IPS-15b (cell line): ENCODE measurements around the gene TPX2.
"Not testable (repeated sequence)": the region's sequence is repeated elsewhere in the genome, so short reads cannot be mapped to it uniquely, and the experiment has no call there.

Experiments used
- H3K27me3 ChIP-seq: one replicate; pipeline ENCODE4 v1.6.1; 2013; ENCODE audit warnings: low read length; ENCODE audit not compliant: control insufficient read depth, insufficient read depth
- H3K36me3 ChIP-seq: one replicate; pipeline ENCODE4 v1.6.1; 2013; ENCODE audit warnings: low read length; ENCODE audit not compliant: control insufficient read depth, insufficient read depth
- H3K4me1 ChIP-seq: one replicate; pipeline ENCODE4 v1.6.1; 2013; ENCODE audit warnings: mild to moderate bottlenecking, low read length; ENCODE audit not compliant: control insufficient read depth, insufficient read depth
- H3K4me3 ChIP-seq: one replicate; pipeline ENCODE4 v1.5.1; 2013; ENCODE audit warnings: low read depth, low read length
- H3K9ac ChIP-seq: one replicate; pipeline ENCODE4 v1.6.1; 2013; ENCODE audit warnings: low read depth, mild to moderate bottlenecking, low read length
- H3K9me3 ChIP-seq: one replicate; pipeline ENCODE4 v1.6.1; 2013; ENCODE audit warnings: mild to moderate bottlenecking, low read length; ENCODE audit not compliant: control insufficient read depth, insufficient read depth

Gene TPX2

GRCh38 chr20:31801508-31801907 is 62.4 kb downstream of the TPX2 start:
- Histone ChIP-seq H3K27me3 (no peaks in the 10 kb centered on the region), H3K4me1 (no peaks in the 10 kb centered on the region), H3K9ac (no peak overlapping the region), H3K9me3 (no peaks in the 10 kb centered on the region), H3K36me3 (peaks cover 36% of the 10 kb centered on the region), H3K4me3 (no peak overlapping the region)

- Histone ChIP-seq H3K36me3 (peaks cover 25% of the 10 kb centered on the region), H3K27me3 (no peaks in the 10 kb centered on the region), H3K9ac (no peak overlapping the region), H3K4me1 (no peaks in the 10 kb centered on the region), H3K4me3 (no peak overlapping the region), H3K9me3 (no peaks in the 10 kb centered on the region)
Measured at GRCh38 chr20:31803552-31804291, 64.6 kb downstream of the TPX2 start.

GRCh38 chr20:31806564-31807355 is 67.7 kb downstream of the TPX2 start:
- Histone ChIP-seq H3K4me1 (no peaks in the 10 kb centered on the region), H3K36me3 (peaks cover 8% of the 10 kb centered on the region), H3K27me3 (no peaks in the 10 kb centered on the region), H3K9ac (no peak overlapping the region), H3K9me3 (no peaks in the 10 kb centered on the region), H3K4me3 (no peak overlapping the region)

DNA sequence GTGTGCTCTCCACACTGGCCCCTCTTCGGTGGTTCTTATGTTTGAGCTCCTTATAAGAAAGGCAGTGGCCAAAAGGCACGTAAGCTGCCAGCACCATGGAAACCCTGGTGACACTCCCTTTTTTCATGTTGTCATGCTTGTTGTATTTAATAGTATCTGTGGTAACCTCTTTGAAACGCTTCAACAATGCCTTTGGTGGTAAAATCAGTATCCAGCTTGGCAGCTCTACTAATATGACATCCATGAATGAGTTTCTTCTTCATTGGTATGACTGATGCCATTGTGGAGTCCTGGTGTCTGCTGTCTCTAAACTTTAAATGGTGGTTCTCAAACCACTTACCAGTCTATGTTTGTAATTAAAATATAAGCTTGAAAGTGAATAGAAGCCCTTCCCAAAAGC is 69.4 kb downstream of the TPX2 start:
- H3K9me3 ChIP-seq = no peaks in the 10 kb centered on the region
- peaks cover 5% of the 10 kb centered on the region for H3K36me3 ChIP-seq
- H3K4me1 ChIP-seq = no peaks in the 10 kb centered on the region
- no peak overlapping the region for H3K9ac ChIP-seq
- no peaks in the 10 kb centered on the region for H3K27me3 ChIP-seq
- no peak overlapping the region for H3K4me3 ChIP-seq

- no peak overlapping the region for H3K4me3 ChIP-seq
- H3K36me3 ChIP-seq = no peaks in the 10 kb centered on the region
- no peaks in the 10 kb centered on the region for H3K27me3 ChIP-seq
- H3K4me1 ChIP-seq = no peaks in the 10 kb centered on the region
- no peak overlapping the region for H3K9ac ChIP-seq
- H3K9me3 ChIP-seq = no peaks in the 10 kb centered on the region
Measured at GRCh38 chr20:31809661-31810060, 70.6 kb downstream of the TPX2 start.

- Histone ChIP-seq H3K27me3 (no peaks in the 10 kb centered on the region), H3K9ac (no peak overlapping the region), H3K36me3 (no peaks in the 10 kb centered on the region), H3K9me3 (no peaks in the 10 kb centered on the region), H3K4me1 (peaks cover 7% of the 10 kb centered on the region), H3K4me3 (no peak overlapping the region)
Measured at GRCh38 chr20:31811198-31811597, 72.1 kb downstream of the TPX2 start.

DNA sequence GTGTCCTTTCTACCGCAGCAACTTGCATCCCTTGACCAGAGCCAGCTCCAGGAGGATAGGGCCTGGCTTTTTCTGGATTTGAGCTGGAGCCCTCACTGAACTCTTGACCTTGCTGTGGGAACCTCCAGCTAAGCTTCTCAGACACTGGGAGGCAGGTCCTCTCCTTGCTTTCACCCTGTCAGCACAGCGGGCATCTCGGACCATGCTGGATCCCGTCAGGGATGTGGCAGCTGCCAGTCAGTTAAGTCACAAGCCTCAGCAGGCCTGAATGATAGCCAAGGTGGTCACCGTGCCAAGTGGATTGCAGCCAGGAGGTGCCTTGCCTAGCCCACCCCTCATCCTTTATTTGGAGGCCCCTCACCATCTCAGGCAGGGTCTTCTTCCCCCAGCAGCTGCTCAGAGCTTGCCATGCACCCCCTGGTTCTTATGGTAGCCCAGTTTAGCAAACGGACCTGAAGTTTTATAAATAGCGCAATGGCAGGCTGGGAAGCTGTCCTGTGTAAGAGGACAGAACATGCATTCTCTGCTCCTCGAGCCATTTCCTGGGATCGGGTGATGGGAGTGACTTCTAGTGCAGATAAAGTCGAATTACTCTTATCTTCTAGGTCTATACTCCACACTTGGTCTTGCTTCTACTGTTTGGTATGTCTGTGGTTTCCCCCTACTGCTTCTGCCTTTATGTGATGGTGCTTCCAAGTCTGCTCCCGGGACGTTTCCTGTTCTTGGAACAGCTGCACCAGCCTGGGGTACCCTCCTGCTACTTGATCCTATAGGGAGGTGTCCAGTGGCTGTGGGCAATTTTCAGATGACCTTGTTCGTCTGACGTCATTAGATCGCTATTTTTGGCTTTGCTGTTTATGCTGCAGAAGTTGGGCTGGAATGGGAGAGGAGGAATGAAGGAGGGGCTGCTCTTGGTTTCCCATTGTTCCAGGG is 73.0 kb downstream of the TPX2 start:
- Histone ChIP-seq H3K4me3 (no peak overlapping the region), H3K9ac (no peak overlapping the region), H3K4me1 (peaks cover 7% of the 10 kb centered on the region), H3K36me3 (no peaks in the 10 kb centered on the region), H3K27me3 (no peaks in the 10 kb centered on the region), H3K9me3 (no peaks in the 10 kb centered on the region)

DNA sequence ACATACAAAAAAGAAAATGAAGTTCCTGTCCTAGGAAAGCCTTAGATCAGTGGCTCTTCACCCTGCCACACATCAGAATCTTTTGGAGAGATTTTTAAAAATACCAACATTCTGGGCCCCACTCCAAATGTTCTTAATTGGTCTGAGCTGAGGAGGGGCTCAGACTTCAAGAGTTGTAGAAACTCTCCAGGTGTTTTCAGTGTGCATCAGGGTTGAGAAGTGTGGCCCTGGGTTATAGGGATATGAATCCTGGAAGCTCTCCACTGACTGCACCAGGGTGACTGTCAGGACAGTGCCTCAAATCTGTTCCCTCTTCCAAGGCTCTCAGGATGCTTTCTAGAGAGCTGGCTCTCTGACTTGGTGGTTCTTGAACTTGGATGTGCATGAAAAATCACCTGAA is 74.5 kb downstream of the TPX2 start:
- H3K4me1 ChIP-seq = peaks cover 7% of the 10 kb centered on the region

GRCh38 chr20:31814142-31814541 is 75.1 kb downstream of the TPX2 start:
- H3K4me1 ChIP-seq, H3K9ac ChIP-seq, H3K4me3 ChIP-seq, H3K36me3 ChIP-seq, H3K27me3 ChIP-seq, H3K9me3 ChIP-seq: not testable (repeated sequence)

More for the DNA sequence above, 74.5 kb downstream of the TPX2 start:
- Histone ChIP-seq H3K9ac (no peak overlapping the region), H3K36me3 (no peaks in the 10 kb centered on the region), H3K4me3 (no peak overlapping the region), H3K9me3 (no peaks in the 10 kb centered on the region), H3K27me3 (no peaks in the 10 kb centered on the region)

- Histone ChIP-seq H3K36me3 (no peaks in the 10 kb centered on the region), H3K27me3 (no peaks in the 10 kb centered on the region), H3K9me3 (no peaks in the 10 kb centered on the region), H3K4me3 (no peak overlapping the region), H3K4me1 (peaks cover 7% of the 10 kb centered on the region), H3K9ac (peak overlapping the region; percentile 47)
Measured at GRCh38 chr20:31815408-31816188, 76.5 kb downstream of the TPX2 start.

DNA sequence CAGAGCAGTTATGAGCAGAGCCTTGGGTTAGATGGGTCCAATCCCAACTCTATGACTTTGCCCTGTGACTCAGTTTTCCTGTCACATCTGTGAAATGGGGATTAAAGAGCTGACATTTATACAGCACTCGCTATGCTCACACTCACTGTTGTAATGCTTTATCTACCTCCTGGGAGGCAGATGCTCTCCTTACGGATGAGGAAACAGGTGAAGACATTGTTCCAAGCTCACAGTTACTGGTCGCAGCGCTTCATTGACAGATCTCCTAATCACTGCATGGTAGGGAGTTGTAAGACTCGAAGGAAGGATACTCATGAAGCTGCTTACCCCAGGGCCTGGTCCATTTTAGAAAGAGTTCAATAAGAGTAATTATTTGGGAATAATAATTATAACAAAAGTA is 77.1 kb downstream of the TPX2 start:
- Histone ChIP-seq H3K4me3 (no peak overlapping the region), H3K36me3 (no peaks in the 10 kb centered on the region), H3K9ac (no peak overlapping the region), H3K9me3 (no peaks in the 10 kb centered on the region), H3K27me3 (no peaks in the 10 kb centered on the region), H3K4me1 (peaks cover 7% of the 10 kb centered on the region)
